Trophoblast cell (in vitro differentiated cells and primary cell): ENCODE data around the gene NR2F1.

ENCODE experiments used
- DNase-seq, 2 donors: peaks; one replicate each; pipeline ENCODE4 v3.0.0-alpha.2; 2016
- H2AFZ ChIP-seq: 2 replicates; pipeline ENCODE4 v1.6.1; 2013; ENCODE audit warnings: low read length, moderate library complexity, mild to moderate bottlenecking; ENCODE audit not compliant: insufficient read depth, poor library complexity
- H2AK5ac ChIP-seq: 2 replicates; pipeline ENCODE4 v1.6.1; 2013; ENCODE audit warnings: mild to moderate bottlenecking, low read length
- H2BK120ac ChIP-seq: 2 replicates; pipeline ENCODE4 v1.6.1; 2013; ENCODE audit warnings: low read length, mild to moderate bottlenecking, moderate library complexity; ENCODE audit not compliant: insufficient read depth, poor library complexity
- H2BK12ac ChIP-seq: 2 replicates; pipeline ENCODE4 v1.6.1; 2013; ENCODE audit warnings: mild to moderate bottlenecking, low read length, moderate library complexity
- H2BK5ac ChIP-seq: 2 replicates; pipeline ENCODE4 v1.6.1; 2013; ENCODE audit warnings: low read length, low read depth, moderate library complexity, mild to moderate bottlenecking; ENCODE audit not compliant: poor library complexity
- H3K14ac ChIP-seq: 2 replicates; pipeline ENCODE4 v1.6.1; 2013; ENCODE audit warnings: mild to moderate bottlenecking, low read length
- H3K18ac ChIP-seq: 2 replicates; pipeline ENCODE4 v1.6.1; 2013; ENCODE audit warnings: mild to moderate bottlenecking, low read length
- H3K23ac ChIP-seq: 2 replicates; pipeline ENCODE4 v1.6.1; 2013; ENCODE audit warnings: low read length
- H3K27ac ChIP-seq: 2 replicates; pipeline ENCODE4 v1.5.1; 2013; ENCODE audit warnings: low read depth, mild to moderate bottlenecking, inconsistent platforms, low read length, moderate library complexity
- H3K27me3 ChIP-seq: 2 replicates; pipeline ENCODE4 v1.6.1; 2013; ENCODE audit warnings: inconsistent platforms, mild to moderate bottlenecking, low read length, moderate library complexity; ENCODE audit not compliant: insufficient read depth
- H3K36me3 ChIP-seq, 2 experiments: 1 replicate in 1 of 2; 2 replicates in 1 of 2; pipeline ENCODE4 v1.6.1; 2013; ENCODE audit warnings: low read length in 2 of 2, mild to moderate bottlenecking in 2 of 2, moderate library complexity in 1 of 2; ENCODE audit not compliant: insufficient read depth in 2 of 2, control insufficient read depth in 1 of 2
- H3K4ac ChIP-seq: 2 replicates; pipeline ENCODE4 v1.6.1; 2013; ENCODE audit warnings: low read depth, mild to moderate bottlenecking, low read length, moderate library complexity
- H3K4me1 ChIP-seq, 2 experiments: 1 replicate in 1 of 2; 2 replicates in 1 of 2; pipeline ENCODE4 v1.6.1; 2013; ENCODE audit warnings: low read length in 2 of 2, mild to moderate bottlenecking in 2 of 2, moderate library complexity in 1 of 2; ENCODE audit not compliant: insufficient read depth in 2 of 2, control insufficient read depth in 1 of 2
- H3K4me2 ChIP-seq: 2 replicates; pipeline ENCODE4 v1.6.1; 2013; ENCODE audit warnings: inconsistent platforms, mild to moderate bottlenecking, low read length, moderate library complexity
- H3K4me3 ChIP-seq: 2 replicates; pipeline ENCODE4 v1.5.1; 2013; ENCODE audit warnings: mild to moderate bottlenecking, low read depth, low read length, inconsistent platforms
- H3K79me1 ChIP-seq: one replicate; pipeline ENCODE4 v1.6.1; 2013; ENCODE audit warnings: low read length
- H3K79me2 ChIP-seq: 2 replicates; pipeline ENCODE4 v1.6.1; 2013; ENCODE audit warnings: low read length, mild to moderate bottlenecking; ENCODE audit not compliant: control insufficient read depth, insufficient read depth, poor library complexity
- H3K9ac ChIP-seq: 2 replicates; pipeline ENCODE4 v1.6.1; 2013; ENCODE audit warnings: mild to moderate bottlenecking, low read length
- H3K9me3 ChIP-seq: 2 replicates; pipeline ENCODE4 v1.6.1; 2013; ENCODE audit warnings: low read depth, mild to moderate bottlenecking, control low read depth, inconsistent platforms, low read length; ENCODE audit not compliant: insufficient read depth
- H4K12ac ChIP-seq: 2 replicates; pipeline ENCODE4 v1.6.1; 2013; ENCODE audit warnings: low read depth, mild to moderate bottlenecking, low read length, moderate library complexity
- H4K8ac ChIP-seq: 2 replicates; pipeline ENCODE4 v1.6.1; 2013; ENCODE audit warnings: low read depth, mild to moderate bottlenecking, low read length, moderate library complexity
- H4K91ac ChIP-seq: one replicate; pipeline ENCODE4 v1.6.1; 2013; ENCODE audit warnings: low read depth, mild to moderate bottlenecking, low read length, moderate library complexity
- WGBS: extraction: QIAGEN DNeasy Blood & Tissue Kit; methylation state at CpG from one replicate; pipeline ENCODE4 v1.1.7; 2013; ENCODE audit warnings: missing lambda C conversion rate; ENCODE audit not compliant: insufficient read length, insufficient coverage; ENCODE audit errors: extremely low coverage; 5-methylcytosine and 5-hydroxymethylcytosine counted together

The NR2F1 gene

GRCh38 chr5:93598091-93599000, 15.3 kb downstream of the NR2F1 start:
- Histone ChIP-seq H3K4me3 (no peak overlapping the region), H3K4me1 (peaks cover 3 to 5% of the 10 kb centered on the region in 2 experiments), H3K9me3 (peaks cover 12% of the 10 kb centered on the region), H3K4ac (no peak overlapping the region), H3K9ac (no peak overlapping the region), H2BK12ac (no peak overlapping the region), H2AK5ac (no peak overlapping the region), H3K79me2 (no peaks in the 10 kb centered on the region), H2BK120ac (no peak overlapping the region), H2AFZ (no peak overlapping the region), H3K4me2 (no peak overlapping the region), H3K18ac (no peak overlapping the region), H3K14ac (no peak overlapping the region), H2BK5ac (no peak overlapping the region), H3K23ac (no peak overlapping the region), H3K36me3 (no peaks in the 10 kb centered on the region), H4K12ac (no peak overlapping the region), H3K27ac (no peak overlapping the region), H4K91ac (no peak overlapping the region), H4K8ac (no peak overlapping the region), H3K79me1 (no peaks in the 10 kb centered on the region), H3K27me3 (peaks cover 83% of the 10 kb centered on the region)
- no peak for DNase-seq
- WGBS, result no CpG with 5 or more reads among the region's 28 CpGs

DNA sequence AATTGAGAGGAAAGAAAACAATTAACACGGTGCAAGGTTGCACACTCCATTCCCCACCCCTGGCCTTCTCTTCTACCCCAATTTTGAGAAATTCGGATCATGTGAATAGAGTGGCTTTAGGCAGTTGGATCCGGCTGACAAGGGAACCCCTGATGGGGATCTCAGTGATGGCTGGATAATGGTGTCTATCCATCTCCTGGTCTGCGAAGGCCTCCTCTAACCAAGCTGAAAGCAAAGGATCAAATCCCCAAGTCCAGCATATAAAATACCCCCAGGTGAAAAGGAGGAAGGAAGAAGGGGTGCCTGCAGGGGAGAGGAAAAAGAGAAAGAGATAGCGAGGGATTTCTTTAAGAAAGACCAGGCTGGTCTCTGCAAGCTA, 16.0 kb downstream of the NR2F1 start:
- Histone ChIP-seq H3K27ac (no peak overlapping the region), H4K12ac (no peak overlapping the region), H3K9me3 (peaks cover 12% of the 10 kb centered on the region), H3K79me2 (no peaks in the 10 kb centered on the region), H2BK120ac (no peak overlapping the region), H2BK5ac (no peak overlapping the region), H2AK5ac (no peak overlapping the region), H3K79me1 (no peaks in the 10 kb centered on the region), H3K14ac (no peak overlapping the region), H2BK12ac (no peak overlapping the region), H2AFZ (no peak overlapping the region), H3K4me3 (no peak overlapping the region), H4K8ac (no peak overlapping the region), H3K18ac (no peak overlapping the region), H4K91ac (no peak overlapping the region), H3K36me3 (no peaks in the 10 kb centered on the region), H3K4me2 (no peak overlapping the region), H3K4ac (no peak overlapping the region), H3K4me1 (peaks cover 3 to 5% of the 10 kb centered on the region in 2 experiments), H3K23ac (no peak overlapping the region), H3K9ac (no peak overlapping the region), H3K27me3 (peaks cover 83% of the 10 kb centered on the region)
- no peak for DNase-seq
- no CpG with 5 or more reads among the region's 5 CpGs for WGBS

DNA sequence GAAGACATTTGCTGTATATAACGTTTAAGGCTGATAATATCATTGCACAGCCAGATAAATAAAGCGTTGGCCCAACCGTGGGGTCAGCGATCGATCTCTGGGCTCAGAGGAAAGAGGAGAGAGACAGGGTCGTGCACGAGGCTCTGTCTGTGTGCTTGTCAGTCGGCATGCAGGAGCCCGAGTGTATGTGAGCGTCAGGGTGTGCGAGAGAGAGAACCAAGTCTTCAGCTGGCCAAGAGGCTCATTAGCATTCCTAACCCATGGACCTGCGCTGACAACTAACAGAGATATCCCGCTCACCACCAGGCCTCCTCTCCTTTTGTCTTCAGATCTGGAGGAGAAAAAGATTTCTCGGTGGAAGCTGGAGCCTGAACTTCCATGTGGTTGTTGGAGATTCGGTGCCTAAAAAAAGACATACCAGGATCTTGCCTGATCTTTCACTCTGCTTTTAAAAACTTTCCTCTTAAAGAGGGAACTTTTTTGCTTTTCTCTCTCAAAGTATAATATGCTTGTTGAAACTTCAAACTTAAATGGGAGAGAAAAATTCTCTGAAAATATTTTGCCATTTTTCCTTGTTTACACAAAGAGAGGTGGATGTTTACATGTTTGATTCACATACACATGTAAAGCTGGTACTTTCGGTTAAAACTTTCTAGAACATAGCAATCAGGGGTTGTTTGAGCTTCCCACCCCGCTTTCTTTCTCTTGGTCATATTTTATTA, 16.5 kb downstream of the NR2F1 start:
- Histone ChIP-seq H4K91ac (no peak overlapping the region), H2AFZ (no peak overlapping the region), H3K14ac (no peak overlapping the region), H2AK5ac (no peak overlapping the region), H3K18ac (no peak overlapping the region), H3K9ac (no peak overlapping the region), H3K4me2 (no peak overlapping the region), H3K4ac (no peak overlapping the region), H3K36me3 (no peaks in the 10 kb centered on the region), H3K27me3 (peaks cover 86% of the 10 kb centered on the region), H3K4me1 (peaks cover 3 to 5% of the 10 kb centered on the region in 2 experiments), H3K27ac (no peak overlapping the region), H3K79me2 (no peaks in the 10 kb centered on the region), H4K12ac (no peak overlapping the region), H3K23ac (no peak overlapping the region), H3K4me3 (no peak overlapping the region), H2BK120ac (no peak overlapping the region), H3K9me3 (peaks cover 12% of the 10 kb centered on the region), H2BK12ac (no peak overlapping the region), H2BK5ac (no peak overlapping the region), H3K79me1 (no peaks in the 10 kb centered on the region), H4K8ac (no peak overlapping the region)
- DNase-seq, result no peak
- no CpG with 5 or more reads among the region's 17 CpGs for WGBS

GRCh38 chr5:93600409-93601070, 17.5 kb downstream of the NR2F1 start:
- peaks cover 0 to 2% of the 10 kb centered on the region in 2 experiments for H3K4me1 ChIP-seq
- no peak overlapping the region for H3K4me3 ChIP-seq
- H3K4ac ChIP-seq, result no peak overlapping the region
- no peak overlapping the region for H3K14ac ChIP-seq
- no peak overlapping the region for H4K8ac ChIP-seq
- no peaks in the 10 kb centered on the region for H3K36me3 ChIP-seq
- H4K12ac ChIP-seq, result no peak overlapping the region
- H2AK5ac ChIP-seq, result no peak overlapping the region
- H2BK5ac ChIP-seq, result no peak overlapping the region
- no peak overlapping the region for H4K91ac ChIP-seq
- H2BK12ac ChIP-seq, result no peak overlapping the region
- no CpG with 5 or more reads among the region's 8 CpGs for WGBS
- H3K4me2 ChIP-seq, result no peak overlapping the region
- no peak overlapping the region for H3K27ac ChIP-seq
- peaks cover 82% of the 10 kb centered on the region for H3K27me3 ChIP-seq
- H2BK120ac ChIP-seq, result no peak overlapping the region
- H3K9me3 ChIP-seq, result peaks cover 8% of the 10 kb centered on the region
- H3K23ac ChIP-seq, result no peak overlapping the region
- H3K79me2 ChIP-seq, result no peaks in the 10 kb centered on the region
- H3K18ac ChIP-seq, result no peak overlapping the region
- no peak overlapping the region for H2AFZ ChIP-seq
- no peaks in the 10 kb centered on the region for H3K79me1 ChIP-seq
- DNase-seq, result no peak
- H3K9ac ChIP-seq, result no peak overlapping the region
